Activated CD8-positive, alpha-beta memory T cell treated with anti-CD3 and anti-CD28 coated beads for 48 hours (primary cell): ENCODE measurements around the gene EFS.
"Not testable (repeated sequence)": the region's sequence is repeated elsewhere in the genome, so short reads cannot be mapped to it uniquely, and the experiment has no call there.

Experiments
- DNase-seq, 3 experiments: peaks; one replicate each; pipeline ENCODE4 v3.0.0-alpha.2; 2020; ENCODE audit warnings: low read depth in 2 of 3, low spot score in 2 of 3

EFS gene

GRCh38 chr14:23327947-23328744, 36.8 kb downstream of the EFS start:
- DNase-seq: no peak

DNA sequence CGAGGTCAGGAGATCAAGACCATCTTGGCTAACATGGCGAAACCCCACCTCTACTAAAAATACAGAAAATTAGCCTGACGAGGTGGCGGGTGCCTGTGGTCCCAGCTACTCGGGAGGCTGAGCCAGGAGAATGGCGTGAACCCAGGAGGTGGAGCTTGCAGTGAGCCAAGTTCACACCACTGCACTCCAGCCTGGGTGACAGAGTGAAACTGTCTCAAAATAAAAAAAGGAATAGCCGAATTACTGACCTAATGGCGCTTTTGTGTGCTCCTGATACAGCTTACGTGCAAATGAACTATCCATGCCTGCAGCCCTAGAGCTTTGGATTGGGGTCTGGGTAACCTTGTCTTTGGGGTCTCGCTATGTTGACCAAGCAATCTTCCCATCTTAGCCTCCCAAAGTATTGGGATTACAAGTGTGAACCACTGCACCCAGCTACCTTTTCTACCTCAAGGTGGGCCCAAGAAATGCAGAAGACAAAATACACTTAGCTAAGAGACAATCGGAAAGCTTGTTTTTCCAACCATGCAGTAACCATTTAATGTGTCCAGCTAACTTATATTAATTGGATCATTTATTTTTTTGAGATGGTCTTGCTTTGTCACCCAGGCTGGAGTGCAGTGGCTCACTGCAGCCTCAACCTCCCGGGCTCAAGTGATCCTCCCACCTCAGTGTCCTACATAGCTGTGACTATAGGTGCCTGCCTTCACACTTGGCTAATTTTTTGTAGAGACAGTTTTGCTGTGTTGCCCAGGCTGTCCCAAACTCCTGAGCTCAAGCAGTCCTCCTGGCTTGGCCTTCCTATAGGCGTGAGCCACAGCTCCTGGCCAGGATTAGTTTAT, 38.3 kb downstream of the EFS start:
- no peak for DNase-seq

DNA sequence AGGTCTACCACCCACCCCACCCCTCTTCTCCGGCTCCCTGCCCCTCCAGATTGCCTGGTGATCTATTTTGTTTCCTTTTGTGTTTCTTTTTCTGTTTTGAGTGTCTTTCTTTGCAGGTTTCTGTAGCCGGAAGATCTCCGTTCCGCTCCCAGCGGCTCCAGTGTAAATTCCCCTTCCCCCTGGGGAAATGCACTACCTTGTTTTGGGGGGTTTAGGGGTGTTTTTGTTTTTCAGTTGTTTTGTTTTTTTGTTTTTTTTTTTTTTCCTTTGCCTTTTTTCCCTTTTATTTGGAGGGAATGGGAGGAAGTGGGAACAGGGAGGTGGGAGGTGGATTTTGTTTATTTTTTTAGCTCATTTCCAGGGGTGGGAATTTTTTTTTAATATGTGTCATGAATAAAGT, 39.2 kb downstream of the EFS start:
- not testable (repeated sequence) for DNase-seq

DNA sequence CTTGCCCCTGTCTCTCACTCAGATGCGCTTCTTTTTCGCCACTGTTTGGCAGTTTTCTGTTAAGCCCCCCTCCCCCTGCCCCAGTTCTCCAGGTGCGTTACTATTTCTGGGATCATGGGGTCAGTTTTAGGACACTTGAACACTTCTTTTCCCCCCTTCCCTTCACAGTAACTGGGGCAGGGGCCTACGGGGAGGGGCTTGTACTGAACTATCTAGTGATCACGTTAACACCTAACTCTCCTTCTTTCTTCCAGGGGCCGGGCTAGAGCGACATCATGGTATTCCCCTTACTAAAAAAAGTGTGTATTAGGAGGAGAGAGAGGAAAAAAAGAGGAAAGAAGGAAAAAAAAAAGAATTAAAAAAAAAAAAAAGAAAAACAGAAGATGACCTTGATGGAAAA, 40.0 kb downstream of the EFS start:
- DNase-seq: no peak

DNA sequence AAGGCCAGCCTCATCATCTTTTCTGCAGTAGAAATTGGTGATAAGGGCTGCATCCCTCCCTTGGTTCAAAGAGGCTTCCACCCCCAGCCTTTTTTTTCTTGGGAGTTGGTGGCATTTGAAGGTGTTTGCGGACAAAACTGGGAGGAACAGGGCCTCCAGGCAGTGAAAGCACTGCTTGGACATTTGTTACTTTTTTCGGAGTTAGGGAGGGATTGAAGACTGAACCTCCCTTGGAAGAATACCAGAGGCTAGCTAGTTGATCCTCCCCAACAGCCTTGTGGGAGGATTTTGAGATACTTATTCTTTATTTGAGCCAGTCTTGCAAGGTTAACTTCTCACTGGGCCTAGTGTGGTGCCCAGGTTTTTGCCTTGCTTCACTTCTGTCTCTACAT, 40.5 kb downstream of the EFS start:
- no peak for DNase-seq

GRCh38 chr14:23323838-23324454, 41.0 kb downstream of the EFS start:
- no peak for DNase-seq

- no peak for DNase-seq
Observed at GRCh38 chr14:23322568-23323517, 42.1 kb downstream of the EFS start.

DNA sequence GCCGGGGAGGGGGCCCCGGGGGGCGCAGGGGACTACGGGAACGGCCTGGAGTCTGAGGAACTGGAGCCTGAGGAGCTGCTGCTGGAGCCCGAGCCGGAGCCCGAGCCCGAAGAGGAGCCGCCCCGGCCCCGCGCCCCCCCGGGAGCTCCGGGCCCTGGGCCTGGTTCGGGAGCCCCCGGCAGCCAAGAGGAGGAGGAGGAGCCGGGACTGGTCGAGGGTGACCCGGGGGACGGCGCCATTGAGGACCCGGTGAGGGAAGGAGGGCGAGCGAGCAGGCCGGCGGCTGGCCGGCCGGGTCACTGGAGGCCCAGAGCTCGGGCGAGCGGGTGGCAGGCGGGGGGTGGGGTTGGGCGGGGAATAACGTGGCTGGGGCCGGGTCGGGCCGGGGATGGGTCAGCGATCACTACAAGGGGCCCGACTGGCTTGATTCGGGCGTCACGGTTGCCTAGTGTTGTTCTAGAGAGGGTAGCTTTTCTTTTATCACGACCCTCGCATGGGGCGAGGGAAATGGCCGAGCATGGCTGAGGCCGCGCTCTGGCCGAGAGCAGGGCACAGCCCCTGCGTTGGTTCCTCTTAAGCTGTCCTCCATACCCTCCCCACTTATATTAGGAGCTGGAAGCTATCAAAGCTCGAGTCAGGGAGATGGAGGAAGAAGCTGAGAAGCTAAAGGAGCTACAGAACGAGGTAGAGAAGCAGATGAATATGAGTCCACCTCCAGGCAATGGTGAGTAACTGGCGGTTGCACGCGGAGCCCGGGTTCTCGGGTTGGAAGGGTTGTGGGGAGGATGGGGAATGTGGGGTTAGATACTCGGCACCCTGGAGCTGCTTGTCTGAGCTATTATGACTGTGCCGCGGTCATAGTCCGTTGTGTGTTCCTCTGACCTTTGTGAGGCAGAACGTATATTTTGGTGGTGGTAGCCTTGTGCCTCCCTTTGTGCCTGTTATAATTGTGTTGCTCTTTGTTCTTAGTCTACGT, 43.1 kb downstream of the EFS start:
- peak in 2 of 3 experiments; percentile 26 to 34 for DNase-seq

- peak; percentile 78 to 93 (median 84) for DNase-seq
Observed at GRCh38 chr14:23320584-23321571, 44.1 kb downstream of the EFS start, which contains the start of gene PABPN1. Gene PABPN1 (plus strand): TSS chr14:23321457. CDS start chr14:23321470, 13 bp downstream.

GRCh38 chr14:23319746-23320583, 45.0 kb downstream of the EFS start:
- no peak for DNase-seq

DNA sequence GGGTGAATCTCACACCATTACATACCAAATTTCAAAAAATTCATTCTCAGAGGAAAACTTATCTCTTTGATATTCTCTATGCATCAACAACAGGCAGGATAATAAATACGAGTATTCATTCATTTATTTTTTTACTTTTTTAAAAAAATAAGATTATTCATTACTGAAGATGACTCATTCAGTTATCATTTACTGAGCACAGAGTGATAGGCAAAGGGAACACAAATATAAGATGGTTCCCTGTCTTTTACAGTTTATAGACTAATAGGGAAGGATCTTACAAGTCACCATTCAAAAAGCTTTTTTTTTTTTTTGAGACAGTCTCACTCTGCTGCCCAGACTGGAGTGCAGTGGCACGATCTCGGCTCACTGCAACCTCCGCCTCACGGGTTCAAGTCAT, 48.7 kb downstream of the EFS start:
- no peak for DNase-seq

- no peak for DNase-seq
Observed at GRCh38 chr14:23310546-23310945, 54.4 kb downstream of the EFS start.

DNA sequence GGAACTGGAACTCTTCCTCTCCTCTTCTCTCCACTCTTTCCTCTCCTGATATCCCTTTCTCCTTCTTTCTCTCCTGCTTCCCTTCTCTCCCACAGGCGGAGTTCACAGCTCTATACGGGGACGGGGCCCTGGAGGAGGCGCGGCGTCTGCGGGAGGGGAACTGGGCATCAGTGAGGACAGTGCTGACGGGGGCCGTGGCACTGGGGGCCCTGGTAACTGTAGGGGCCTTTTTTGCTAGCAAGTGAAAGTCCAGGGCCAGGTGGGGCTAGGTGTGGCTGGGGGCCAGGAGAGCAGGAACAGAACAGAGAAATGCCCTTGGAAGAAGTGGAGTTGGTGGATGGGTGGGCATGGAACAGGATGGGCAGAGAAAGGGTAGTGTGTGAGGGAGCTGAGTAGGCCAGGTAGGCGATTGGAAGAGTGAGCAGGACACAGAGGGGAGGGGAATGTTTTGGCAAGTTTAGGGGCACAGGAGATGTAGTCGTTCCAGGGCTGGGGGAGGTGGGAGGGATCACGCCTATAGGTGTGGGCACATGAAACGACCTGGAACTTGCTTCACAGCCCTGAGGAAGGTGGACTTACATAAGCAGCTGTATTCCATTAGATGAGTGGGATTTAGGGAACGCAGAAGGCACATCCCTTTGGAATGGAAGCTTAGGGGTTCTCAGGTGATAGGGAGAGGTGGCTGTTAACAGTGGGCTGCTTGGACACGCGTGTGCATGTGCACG, 56.1 kb downstream of the EFS start:
- DNase-seq: no peak

- DNase-seq: no peak
Observed at GRCh38 chr14:23307687-23308644, 57.0 kb downstream of the EFS start.

- DNase-seq: no peak
Observed at GRCh38 chr14:23307146-23307530, 57.8 kb downstream of the EFS start.
